Endodermal cell (in vitro differentiated cells): ENCODE data around the gene MADD. TPM values are rescaled to one million over a fixed set of nuclear protein-coding genes. Genes with fewer than 3 reads are reported as not detected.

Experiments used
- DNase-seq: peaks from one replicate; pipeline ENCODE4 v3.0.0-alpha.2; 2017
- H3K27ac ChIP-seq: 2 replicates; pipeline ENCODE4 v1.5.1; 2013; ENCODE audit warnings: mild to moderate bottlenecking, low read depth, low read length, moderate library complexity
- H3K27me3 ChIP-seq: 2 replicates; pipeline ENCODE4 v1.6.1; 2013; ENCODE audit warnings: mild to moderate bottlenecking, low read length, moderate library complexity; ENCODE audit not compliant: insufficient read depth, control insufficient read depth, poor library complexity, severe bottlenecking
- H3K36me3 ChIP-seq: 2 replicates; pipeline ENCODE4 v1.7.0; 2013; ENCODE audit warnings: mild to moderate bottlenecking, low read length, moderate library complexity; ENCODE audit not compliant: control insufficient read depth, insufficient read depth
- H3K4me1 ChIP-seq: one replicate; pipeline ENCODE4 v1.7.0; 2013; ENCODE audit warnings: low read length; ENCODE audit not compliant: control insufficient read depth, insufficient read depth
- H3K4me3 ChIP-seq: 2 replicates; pipeline ENCODE4 v1.5.1; 2013; ENCODE audit warnings: mild to moderate bottlenecking, low read length, moderate library complexity
- H3K9ac ChIP-seq: 2 replicates; pipeline ENCODE4 v1.6.1; 2013; ENCODE audit warnings: mild to moderate bottlenecking, low read length, moderate library complexity; ENCODE audit not compliant: poor library complexity, severe bottlenecking; ENCODE audit errors: extremely low read depth
- H3K9me3 ChIP-seq: 2 replicates; pipeline ENCODE4 v1.6.1; 2013; ENCODE audit warnings: mild to moderate bottlenecking, low read length, moderate library complexity; ENCODE audit not compliant: control insufficient read depth
- H3K27ac Mint-ChIP-seq: 2 replicates; pipeline ENCODE4 v1.8.0; 2020; ENCODE audit warnings: mixed read lengths
- H3K27me3 Mint-ChIP-seq: 2 replicates; pipeline ENCODE4 v1.8.0; 2021; ENCODE audit warnings: mild to moderate bottlenecking, mixed read lengths; ENCODE audit not compliant: insufficient read depth
- H3K36me3 Mint-ChIP-seq: 2 replicates; pipeline ENCODE4 v1.8.0; 2020; ENCODE audit warnings: low read depth, mixed read lengths
- H3K4me1 Mint-ChIP-seq: 2 replicates; pipeline ENCODE4 v1.8.0; 2020; ENCODE audit warnings: mixed read lengths
- H3K4me3 Mint-ChIP-seq: 2 replicates; pipeline ENCODE4 v1.8.0; 2020; ENCODE audit warnings: mild to moderate bottlenecking, moderate library complexity, mixed read lengths
- H3K9me3 Mint-ChIP-seq: 2 replicates; pipeline ENCODE4 v1.8.0; 2020; ENCODE audit warnings: mild to moderate bottlenecking, mixed read lengths
- CTCF ChIP-seq: fragments of 200-600 bp; sonication (generic); conservative IDR thresholded peaks from 2 replicates; pipeline ENCODE4 v1.5.0; 2021; ENCODE audit warnings: antibody characterized with exemption, mild to moderate bottlenecking
- WGBS, 2 experiments: methylation state at CpG; one replicate each; pipeline versions ENCODE4 v1.1.5 to v1.1.7; 2013; ENCODE audit warnings: missing lambda C conversion rate in 2 of 2, mixed read lengths in 1 of 2; ENCODE audit not compliant: insufficient coverage in 1 of 2, insufficient read length in 1 of 2; 5-methylcytosine and 5-hydroxymethylcytosine counted together
- total RNA-seq, 2 donors: library from RNA; stranded (reverse); fragmentation: NEBNext Ultra II Directional in 1 of 2; extraction: Animal tissue kit (Norgen Biotek cat#: 25700) in 1 of 2; gene quantifications; 2 replicates in 1 of 2; 3 replicates in 1 of 2; pipeline ENCODE4 v1.2.1, GENCODE V29; 2021

The MADD gene
- total RNA-seq, 2 donors from 2014 or later: 30.2 to 36.0 TPM

DNA sequence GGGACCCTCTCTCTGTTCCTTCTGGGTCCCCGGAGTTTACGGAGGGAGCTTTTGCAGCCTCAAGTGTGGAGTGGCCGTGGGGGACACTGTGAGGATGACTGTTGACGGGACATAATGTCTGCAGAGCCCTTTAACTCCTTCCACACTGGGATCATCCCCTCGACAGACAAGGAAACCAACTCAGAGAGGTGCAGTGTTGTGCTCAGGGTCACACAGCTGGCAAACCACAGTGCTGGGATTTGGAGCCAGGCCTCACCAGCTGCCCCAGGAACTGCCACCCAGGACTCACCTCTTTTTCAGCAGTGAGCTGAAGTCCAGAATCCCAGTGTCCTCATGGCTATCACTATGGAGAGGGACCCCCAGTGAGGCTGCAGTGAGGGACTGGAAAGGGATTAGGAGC lies 77.2 kb downstream of the MADD start:
- Histone ChIP-seq H3K27me3 (no peaks in the 10 kb centered on the region), H3K4me3 (no peak overlapping the region), H3K36me3 (no peaks in the 10 kb centered on the region), H3K9ac (no peak overlapping the region), H3K9me3 (no peaks in the 10 kb centered on the region), H3K4me1 (peaks cover 6% of the 10 kb centered on the region), H3K27ac (no peak overlapping the region)
- Mint-ChIP-seq H3K36me3 (no peaks in the 10 kb centered on the region), H3K4me3 (no peak overlapping the region), H3K27me3 (no peaks in the 10 kb centered on the region), H3K27ac (no peak overlapping the region), H3K4me1 (peaks cover 8% of the 10 kb centered on the region), H3K9me3 (no peaks in the 10 kb centered on the region)
- no peak for DNase-seq
- TF ChIP-seq CTCF: no peak
- 91 to 94% methylated on average over 5 of the region's 5 CpGs for WGBS, 2 experiments

DNA sequence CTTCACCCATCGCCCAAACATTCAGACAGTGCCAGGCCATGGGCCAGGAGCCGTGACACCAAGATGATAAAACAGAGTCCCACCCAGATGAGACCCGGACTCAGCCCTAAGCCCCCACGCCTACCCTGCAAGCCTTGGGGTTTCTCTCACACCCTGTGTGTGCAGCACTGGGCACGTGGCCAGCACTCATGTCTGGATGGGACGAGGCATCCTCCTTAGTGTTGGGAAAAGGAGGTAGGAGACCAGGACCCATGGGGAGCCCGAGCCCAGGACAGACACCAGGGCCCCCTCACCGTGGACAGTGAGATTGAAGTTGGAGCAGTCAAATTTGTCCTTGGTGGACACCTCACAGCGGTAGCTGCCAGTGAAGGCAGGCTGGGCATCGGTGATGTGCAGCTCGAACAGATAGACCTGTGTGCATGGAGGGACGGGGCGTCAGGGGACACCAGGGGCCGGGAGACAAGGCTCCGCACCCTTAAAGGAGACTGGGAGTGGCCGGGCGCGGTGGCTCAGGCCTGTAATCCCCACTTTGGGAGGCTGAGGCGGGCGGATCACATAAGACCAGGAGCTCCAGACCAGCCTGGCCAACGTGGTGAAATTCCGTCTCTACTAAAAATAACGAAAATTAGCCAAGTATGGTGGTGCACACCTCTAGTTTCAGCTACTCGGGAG lies 78.3 kb downstream of the MADD start:
- no peaks in the 10 kb centered on the region for H3K36me3 Mint-ChIP-seq
- no peaks in the 10 kb centered on the region for H3K27me3 Mint-ChIP-seq
- no peak overlapping the region for H3K4me3 ChIP-seq
- H3K27ac ChIP-seq: no peak overlapping the region
- no peaks in the 10 kb centered on the region for H3K27me3 ChIP-seq
- H3K9ac ChIP-seq: no peak overlapping the region
- H3K36me3 ChIP-seq: no peaks in the 10 kb centered on the region
- TF ChIP-seq CTCF: no peak
- no peaks in the 10 kb centered on the region for H3K9me3 Mint-ChIP-seq
- WGBS, 2 experiments: 89 to 92% methylated on average over 19 to 24 of the region's 24 CpGs
- H3K27ac Mint-ChIP-seq: no peak overlapping the region
- no peak for DNase-seq
- no peak overlapping the region for H3K4me3 Mint-ChIP-seq
- H3K9me3 ChIP-seq: no peaks in the 10 kb centered on the region
- peaks cover 8% of the 10 kb centered on the region for H3K4me1 Mint-ChIP-seq
- peaks cover 6% of the 10 kb centered on the region for H3K4me1 ChIP-seq

GRCh38 chr11:47348859-47349258 lies 78.9 kb downstream of the MADD start:
- H3K4me1 Mint-ChIP-seq: peaks cover 8% of the 10 kb centered on the region
- Histone ChIP-seq H3K36me3 (no peaks in the 10 kb centered on the region), H3K9me3 (no peaks in the 10 kb centered on the region), H3K27me3 (no peaks in the 10 kb centered on the region), H3K9ac (no peak overlapping the region), H3K4me1 (peaks cover 6% of the 10 kb centered on the region), H3K27ac (no peak overlapping the region), H3K4me3 (no peak overlapping the region)
- peak; percentile 48 for TF ChIP-seq CTCF
- no peaks in the 10 kb centered on the region for H3K27me3 Mint-ChIP-seq
- no peak overlapping the region for H3K27ac Mint-ChIP-seq
- no peak for DNase-seq
- no peak overlapping the region for H3K4me3 Mint-ChIP-seq
- H3K36me3 Mint-ChIP-seq: no peaks in the 10 kb centered on the region
- 83 to 85% methylated on average over 5 to 6 of the region's 8 CpGs for WGBS, 2 experiments
- no peaks in the 10 kb centered on the region for H3K9me3 Mint-ChIP-seq
